ENCODE measurements around the gene TBC1D20.

Gene TBC1D20

GRCh38 chr20:430091-430999 is 32.0 kb downstream of the TBC1D20 start:
- Histone ChIP-seq H3K36me3 (ENCODE audit: control insufficient read depth in 1 of 2, insufficient read depth in 2 of 2, low read depth in 1 of 2, low read length in 2 of 2) (peaks cover 66 to 84% of the 10 kb centered on the region in 2 experiments), H3K18ac (ENCODE audit: low read depth in 1 of 2, low read length in 2 of 2) (no peak overlapping the region), H3K4me1 (ENCODE audit: control insufficient read depth, insufficient read depth, low read depth, low read length) (peaks cover 16% of the 10 kb centered on the region), H3K4me3 (ENCODE audit: insufficient read depth in 1 of 2, low read depth in 1 of 2, low read length in 2 of 2) (no peak overlapping the region), H2BK5ac (ENCODE audit: low read depth, low read length, poor library complexity, severe bottlenecking) (no peak overlapping the region), H3K9me3 (ENCODE audit: control insufficient read depth, low read length) (no peaks in the 10 kb centered on the region), H2BK120ac (ENCODE audit: low read depth, low read length) (no peak overlapping the region), H3K79me1 (replicated peaks; ENCODE audit: low read length, poor library complexity, severe bottlenecking) (peaks cover 25% of the 10 kb centered on the region), H2AK5ac (ENCODE audit: low read length, severe bottlenecking) (no peak overlapping the region), H3K9ac (ENCODE audit: low read length) (no peak overlapping the region), H4K8ac (ENCODE audit: low read length) (peak overlapping the region; percentile 19), H2AFZ (ENCODE audit: low read depth, low read length) (no peak overlapping the region), H3K14ac (ENCODE audit: low read length in 2 of 2) (no peak overlapping the region), H3K23ac (ENCODE audit: low read length in 2 of 2) (no peak overlapping the region), H4K91ac (ENCODE audit: low read length) (no peak overlapping the region), H3K4me2 (ENCODE audit: low read length, poor library complexity, severe bottlenecking) (no peak overlapping the region), H2BK12ac (ENCODE audit: low read length in 2 of 2) (no peak overlapping the region), H3K27me3 (ENCODE audit: control insufficient read depth in 1 of 2, insufficient read depth in 1 of 2, low read length in 2 of 2) (no peaks in the 10 kb centered on the region), H3K27ac (ENCODE audit: low read length, poor library complexity, severe bottlenecking) (no peak overlapping the region), H2BK15ac (ENCODE audit: low read depth, poor library complexity, severe bottlenecking) (no peak overlapping the region), H3K4ac (ENCODE audit: low read depth in 1 of 2, low read length in 2 of 2) (no peak overlapping the region)
- WGBS: 93% methylated on average over 21 of the region's 21 CpGs
- no peak for DNase-seq

GRCh38 chr20:428658-429200 is 33.6 kb downstream of the TBC1D20 start:
- no peak overlapping the region for H3K18ac ChIP-seq (ENCODE audit: low read depth in 1 of 2, low read length in 2 of 2)
- peaks cover 11% of the 10 kb centered on the region for H3K4me1 ChIP-seq (ENCODE audit: control insufficient read depth, insufficient read depth, low read depth, low read length)
- 91% methylated on average over 14 of the region's 14 CpGs for WGBS
- no peak overlapping the region for H4K8ac ChIP-seq (ENCODE audit: low read length)
- no peak overlapping the region for H3K27ac ChIP-seq (ENCODE audit: low read length, poor library complexity, severe bottlenecking)
- H3K4me2 ChIP-seq (ENCODE audit: low read length, poor library complexity, severe bottlenecking): no peak overlapping the region
- no peak overlapping the region for H2BK15ac ChIP-seq (ENCODE audit: low read depth, poor library complexity, severe bottlenecking)
- no peaks in the 10 kb centered on the region for H3K9me3 ChIP-seq (ENCODE audit: control insufficient read depth, low read length)
- no peak overlapping the region for H2BK12ac ChIP-seq (ENCODE audit: low read length in 2 of 2)
- no peak overlapping the region for H3K14ac ChIP-seq (ENCODE audit: low read length in 2 of 2)
- no peak overlapping the region for H3K23ac ChIP-seq (ENCODE audit: low read length in 2 of 2)
- no peak overlapping the region for H3K4ac ChIP-seq (ENCODE audit: low read depth in 1 of 2, low read length in 2 of 2)
- H2AK5ac ChIP-seq (ENCODE audit: low read length, severe bottlenecking): no peak overlapping the region
- no peak for DNase-seq
- peaks cover 22% of the 10 kb centered on the region for H3K79me1 ChIP-seq (replicated peaks; ENCODE audit: low read length, poor library complexity, severe bottlenecking)
- H2AFZ ChIP-seq (ENCODE audit: low read depth, low read length): no peak overlapping the region
- peak overlapping the region; percentile 18 for H4K91ac ChIP-seq (ENCODE audit: low read length)
- no peak overlapping the region for H2BK120ac ChIP-seq (ENCODE audit: low read depth, low read length)
- no peak overlapping the region for H3K9ac ChIP-seq (ENCODE audit: low read length)
- H2BK5ac ChIP-seq (ENCODE audit: low read depth, low read length, poor library complexity, severe bottlenecking): no peak overlapping the region
- H3K36me3 ChIP-seq (ENCODE audit: control insufficient read depth in 1 of 2, insufficient read depth in 2 of 2, low read depth in 1 of 2, low read length in 2 of 2): peaks cover 66 to 87% of the 10 kb centered on the region in 2 experiments
- no peak overlapping the region for H3K4me3 ChIP-seq (ENCODE audit: insufficient read depth in 1 of 2, low read depth in 1 of 2, low read length in 2 of 2)
- no peaks in the 10 kb centered on the region for H3K27me3 ChIP-seq (ENCODE audit: control insufficient read depth in 1 of 2, insufficient read depth in 1 of 2, low read length in 2 of 2)

- Histone ChIP-seq H3K4ac (ENCODE audit: low read depth in 1 of 2, low read length in 2 of 2) (no peak overlapping the region), H2BK12ac (ENCODE audit: low read length in 2 of 2) (no peak overlapping the region), H3K23ac (ENCODE audit: low read length in 2 of 2) (no peak overlapping the region), H2AK5ac (ENCODE audit: low read length, severe bottlenecking) (no peak overlapping the region), H3K14ac (ENCODE audit: low read length in 2 of 2) (no peak overlapping the region), H3K4me1 (ENCODE audit: control insufficient read depth, insufficient read depth, low read depth, low read length) (peaks cover 6% of the 10 kb centered on the region), H3K79me1 (replicated peaks; ENCODE audit: low read length, poor library complexity, severe bottlenecking) (peaks cover 22% of the 10 kb centered on the region), H3K18ac (ENCODE audit: low read depth in 1 of 2, low read length in 2 of 2) (no peak overlapping the region), H2BK120ac (ENCODE audit: low read depth, low read length) (no peak overlapping the region), H3K27ac (ENCODE audit: low read length, poor library complexity, severe bottlenecking) (no peak overlapping the region), H3K9ac (ENCODE audit: low read length) (no peak overlapping the region), H2BK15ac (ENCODE audit: low read depth, poor library complexity, severe bottlenecking) (no peak overlapping the region), H4K91ac (ENCODE audit: low read length) (no peak overlapping the region), H3K36me3 (ENCODE audit: control insufficient read depth in 1 of 2, insufficient read depth in 2 of 2, low read depth in 1 of 2, low read length in 2 of 2) (peaks cover 67 to 87% of the 10 kb centered on the region in 2 experiments), H3K4me3 (ENCODE audit: insufficient read depth in 1 of 2, low read depth in 1 of 2, low read length in 2 of 2) (no peak overlapping the region), H3K9me3 (ENCODE audit: control insufficient read depth, low read length) (no peaks in the 10 kb centered on the region), H2BK5ac (ENCODE audit: low read depth, low read length, poor library complexity, severe bottlenecking) (no peak overlapping the region), H3K27me3 (ENCODE audit: control insufficient read depth in 1 of 2, insufficient read depth in 1 of 2, low read length in 2 of 2) (no peaks in the 10 kb centered on the region), H2AFZ (ENCODE audit: low read depth, low read length) (no peak overlapping the region), H4K8ac (ENCODE audit: low read length) (no peak overlapping the region), H3K4me2 (ENCODE audit: low read length, poor library complexity, severe bottlenecking) (no peak overlapping the region)
- WGBS: 98% methylated on average over 14 of the region's 14 CpGs
- no peak for DNase-seq
Measured at GRCh38 chr20:427849-428657, 34.3 kb downstream of the TBC1D20 start.

- no peak overlapping the region for H3K9ac ChIP-seq (ENCODE audit: low read length)
- H4K8ac ChIP-seq (ENCODE audit: low read length): no peak overlapping the region
- H3K27me3 ChIP-seq (ENCODE audit: control insufficient read depth in 1 of 2, insufficient read depth in 1 of 2, low read length in 2 of 2): no peaks in the 10 kb centered on the region
- H3K79me1 ChIP-seq (replicated peaks; ENCODE audit: low read length, poor library complexity, severe bottlenecking): peaks cover 22% of the 10 kb centered on the region
- H3K36me3 ChIP-seq (ENCODE audit: control insufficient read depth in 1 of 2, insufficient read depth in 2 of 2, low read depth in 1 of 2, low read length in 2 of 2): peaks cover 67 to 84% of the 10 kb centered on the region in 2 experiments
- no peak overlapping the region for H3K18ac ChIP-seq (ENCODE audit: low read depth in 1 of 2, low read length in 2 of 2)
- H2BK15ac ChIP-seq (ENCODE audit: low read depth, poor library complexity, severe bottlenecking): no peak overlapping the region
- H3K4me3 ChIP-seq (ENCODE audit: insufficient read depth in 1 of 2, low read depth in 1 of 2, low read length in 2 of 2): no peak overlapping the region
- no peak overlapping the region for H2AFZ ChIP-seq (ENCODE audit: low read depth, low read length)
- H3K23ac ChIP-seq (ENCODE audit: low read length in 2 of 2): no peak overlapping the region
- no peak overlapping the region for H2BK12ac ChIP-seq (ENCODE audit: low read length in 2 of 2)
- no peak overlapping the region for H3K14ac ChIP-seq (ENCODE audit: low read length in 2 of 2)
- no peak overlapping the region for H4K91ac ChIP-seq (ENCODE audit: low read length)
- H3K27ac ChIP-seq (ENCODE audit: low read length, poor library complexity, severe bottlenecking): no peak overlapping the region
- no peak overlapping the region for H2AK5ac ChIP-seq (ENCODE audit: low read length, severe bottlenecking)
- no peak overlapping the region for H3K4me2 ChIP-seq (ENCODE audit: low read length, poor library complexity, severe bottlenecking)
- H3K9me3 ChIP-seq (ENCODE audit: control insufficient read depth, low read length): no peaks in the 10 kb centered on the region
- no peak overlapping the region for H3K4ac ChIP-seq (ENCODE audit: low read depth in 1 of 2, low read length in 2 of 2)
- 90% methylated on average over 4 of the region's 4 CpGs for WGBS
- no peak overlapping the region for H2BK120ac ChIP-seq (ENCODE audit: low read depth, low read length)
- no peak overlapping the region for H2BK5ac ChIP-seq (ENCODE audit: low read depth, low read length, poor library complexity, severe bottlenecking)
- DNase-seq: no peak
- peaks cover 6% of the 10 kb centered on the region for H3K4me1 ChIP-seq (ENCODE audit: control insufficient read depth, insufficient read depth, low read depth, low read length)
Measured at GRCh38 chr20:427401-427800, 34.9 kb downstream of the TBC1D20 start.
